Coronary artery (tissue), 2 donors: Measurements from ENCODE around the gene MRPS10.
"Not testable (repeated sequence)": the region's sequence is repeated elsewhere in the genome, so short reads cannot be mapped to it uniquely, and the experiment has no call there.

ENCODE experiments used
- DNase-seq: peaks from one replicate; pipeline ENCODE4 v3.0.0-alpha.2; 2017; ENCODE audit warnings: low spot score
- H3K27ac ChIP-seq, 2 donors: fragments of 200-600 bp; sonication (generic); one replicate each; pipeline ENCODE4 v1.5.1; 2016 to 2019
- H3K4me3 ChIP-seq: fragments of 200-600 bp; sonication (generic); 2 replicates; pipeline ENCODE4 v1.5.1; 2016; ENCODE audit warnings: mild to moderate bottlenecking, moderate library complexity
- CTCF ChIP-seq: fragments of 200-600 bp; sonication (generic); IDR thresholded peaks from one replicate; pipeline ENCODE4 v1.5.1; 2019; ENCODE audit warnings: antibody characterized with exemption

The MRPS10 gene

DNA sequence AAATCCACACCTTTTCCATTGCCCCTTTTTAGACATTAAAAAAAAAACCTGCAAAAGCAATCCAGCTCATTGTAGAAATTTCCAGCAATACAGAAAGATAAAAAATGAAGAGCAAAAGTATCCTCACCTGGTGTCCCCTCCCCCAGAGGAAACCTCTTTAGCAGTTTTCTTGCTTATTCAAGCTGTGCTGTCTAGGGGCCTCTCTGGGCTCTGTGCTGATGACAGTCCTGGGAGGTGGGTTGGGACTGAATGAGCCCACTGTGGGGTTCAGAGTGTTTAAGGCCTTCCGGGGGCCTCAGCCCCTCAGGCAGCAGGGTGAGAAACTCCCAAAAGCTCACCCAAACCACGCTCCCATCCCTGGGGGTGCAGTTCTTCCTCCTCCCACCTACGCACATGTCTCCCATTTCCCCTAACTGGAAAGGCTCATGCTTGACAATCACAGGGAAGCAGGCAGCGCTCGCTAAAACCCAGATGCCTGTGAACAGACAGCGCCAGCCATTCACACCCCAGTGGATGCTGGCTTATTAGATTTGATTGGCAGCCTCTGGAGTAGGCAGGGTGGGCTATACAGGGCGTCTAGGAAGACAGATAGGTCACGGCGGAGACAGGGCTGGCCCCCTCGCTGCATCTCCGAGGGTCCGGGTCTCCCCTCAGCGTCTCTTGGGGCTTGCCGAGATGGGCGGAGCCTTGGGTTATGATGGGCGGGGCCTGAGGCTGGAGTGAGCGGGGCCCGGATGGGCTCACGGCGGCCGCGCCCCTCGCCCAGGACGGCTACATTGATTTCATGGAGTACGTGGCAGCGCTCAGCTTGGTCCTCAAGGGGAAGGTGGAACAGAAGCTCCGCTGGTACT is 39.9 kb downstream of the MRPS10 start:
- no peak overlapping the region for H3K4me3 ChIP-seq
- no peak for DNase-seq

DNA sequence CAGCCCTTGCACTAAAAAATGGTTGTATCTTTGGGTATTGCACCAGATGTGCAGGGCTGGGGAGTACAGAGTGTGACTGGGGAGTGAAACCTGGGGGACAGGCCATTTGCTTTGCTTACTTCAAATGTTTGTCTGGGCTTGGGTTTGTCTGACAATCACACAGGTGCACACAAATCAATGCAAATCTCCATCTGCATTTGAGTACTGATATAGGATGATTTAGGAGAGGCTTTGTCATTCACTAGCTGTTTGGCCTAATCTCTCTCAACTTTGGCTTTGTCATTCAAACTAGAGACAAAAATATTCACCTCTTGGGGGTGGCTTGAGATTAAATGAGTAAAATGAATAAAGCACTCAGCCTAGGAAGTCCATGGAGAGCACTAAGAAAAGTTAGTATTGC is 40.7 kb downstream of the MRPS10 start:
- no peak for DNase-seq
- TF ChIP-seq CTCF, result no peak
- no peak overlapping the region for H3K27ac ChIP-seq
- H3K4me3 ChIP-seq, result no peak overlapping the region

More for the DNA sequence above, 39.9 kb downstream of the MRPS10 start:
- H3K27ac ChIP-seq, result no peak overlapping the region
- no peak for TF ChIP-seq CTCF

DNA sequence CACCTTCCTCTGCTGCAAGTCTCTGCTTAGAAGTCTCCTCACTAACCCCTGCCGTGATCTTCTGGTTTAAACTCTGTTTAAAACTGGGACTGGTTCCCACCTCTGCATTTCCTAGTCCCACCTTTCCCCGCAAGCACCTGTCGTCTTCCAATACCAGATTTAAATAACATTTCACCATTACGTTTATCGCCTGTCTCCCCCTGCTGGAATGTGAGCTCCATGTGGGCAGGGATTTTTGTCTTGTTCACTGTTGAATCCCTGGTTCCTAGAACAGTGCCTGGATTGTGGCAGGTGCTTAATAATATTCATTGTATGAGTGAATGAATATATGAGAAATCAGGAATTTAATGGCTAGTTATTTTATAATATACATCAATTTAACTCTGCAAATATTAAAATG is 41.8 kb downstream of the MRPS10 start:
- Histone ChIP-seq H3K27ac (no peak overlapping the region), H3K4me3 (no peak overlapping the region)
- no peak for TF ChIP-seq CTCF
- no peak for DNase-seq

DNA sequence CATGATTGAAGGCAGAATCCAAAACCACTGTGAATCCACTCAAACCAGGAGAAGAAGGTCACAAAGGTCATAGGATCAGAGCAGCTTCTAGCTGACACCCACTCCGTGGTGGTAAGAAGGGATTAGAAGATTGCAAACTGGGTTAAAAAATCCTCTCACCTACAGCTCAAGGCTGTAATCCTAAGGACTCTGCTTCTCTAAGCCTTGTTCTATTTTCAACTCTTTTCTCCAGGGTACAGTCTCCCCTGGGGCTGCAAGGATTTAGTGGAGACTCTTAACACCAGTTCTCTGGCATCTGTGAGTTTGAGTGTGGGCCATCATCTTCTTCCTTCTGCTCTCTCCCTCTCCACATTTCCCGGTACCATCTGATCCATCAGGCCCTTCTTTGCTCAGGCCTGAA is 44.6 kb downstream of the MRPS10 start, which contains the start of gene GUCA1A:
GUCA1A (plus strand) TSS at position 264 of the 400 bp plus-strand sequence. CDS start 250 bp downstream, outside the sequence.
- TF ChIP-seq CTCF, result no peak

DNA sequence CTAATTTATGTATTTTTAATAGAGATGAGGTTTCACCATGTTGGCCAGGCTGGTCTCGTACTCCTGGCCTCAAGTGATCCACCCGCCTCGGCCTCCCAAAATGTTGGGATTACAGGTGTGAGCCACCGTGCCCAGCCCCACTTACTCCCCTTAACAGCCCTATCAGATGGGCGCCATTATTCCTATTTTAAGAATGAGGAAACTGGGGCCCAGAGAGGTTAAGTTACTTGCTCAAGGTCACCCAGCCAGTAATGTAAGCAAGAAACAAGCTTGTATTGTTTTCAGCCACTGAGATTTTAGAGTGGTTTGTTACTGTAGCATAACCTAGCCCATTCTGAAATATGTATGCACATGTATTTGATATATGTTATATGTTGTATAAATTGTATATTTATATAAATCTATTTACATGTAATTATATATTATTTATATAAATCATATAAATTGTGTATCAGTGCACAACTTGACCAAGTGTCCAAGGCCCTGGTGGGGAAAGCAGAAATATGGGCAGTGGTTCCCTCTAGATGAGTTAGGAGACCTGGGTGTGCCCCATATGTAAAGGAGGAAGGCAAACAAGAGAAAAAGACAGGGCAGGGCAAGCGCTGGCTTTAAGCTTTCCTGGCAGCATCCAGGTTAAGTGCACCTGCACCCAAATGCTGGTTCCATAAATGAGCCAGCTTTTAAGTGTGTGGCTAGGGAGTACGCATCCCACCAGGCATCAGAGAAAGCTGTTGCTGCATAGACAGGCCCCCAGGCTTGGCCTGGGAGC is 45.7 kb downstream of the MRPS10 start:
- no peak overlapping the region for H3K4me3 ChIP-seq
- H3K27ac ChIP-seq, result no peak overlapping the region
- no peak for DNase-seq
- no peak for TF ChIP-seq CTCF

More for the DNA sequence above, 44.6 kb downstream of the MRPS10 start, which contains the start of gene GUCA1A:
- Histone ChIP-seq H3K27ac (no peak within 1 kb of the TSS), H3K4me3 (no peak within 1 kb of the TSS)
- no peak for DNase-seq

GRCh38 chr6:42169780-42170179 is 47.9 kb downstream of the MRPS10 start:
- H3K27ac ChIP-seq, DNase-seq, H3K4me3 ChIP-seq: not testable (repeated sequence)

- no peak for DNase-seq
- TF ChIP-seq CTCF, result no peak
- no peak overlapping the region for H3K27ac ChIP-seq
- no peak overlapping the region for H3K4me3 ChIP-seq
Observed at GRCh38 chr6:42168650-42169049, 49.0 kb downstream of the MRPS10 start.
